K562 (cell line): ENCODE data around the gene GRB10.

Source experiments
- CREB1 ChIP-seq, 2 experiments: sonication (generic) in 1 of 2; formaldehyde crosslinking in 1 of 2; IDR thresholded peaks; 2 replicates each; pipeline versions ENCODE4 v1.6.1 to v1.8.0; 2012 to 2022; ENCODE audit warnings: inconsistent platforms in 1 of 2, mild to moderate bottlenecking in 1 of 2, missing genetic modification reagents in 1 of 2, moderate library complexity in 1 of 2
- FIP1L1 ChIP-seq: fragments of 200-400 bp; formaldehyde crosslinking; IDR thresholded peaks from 2 replicates; pipeline ENCODE4 v1.6.1; 2018; ENCODE audit warnings: mild to moderate bottlenecking, low read depth, low read length; ENCODE audit not compliant: poor library complexity, severe bottlenecking
- JUND ChIP-seq, 2 experiments: IDR thresholded peaks; 2 replicates in 1 of 2; 3 replicates in 1 of 2; pipeline ENCODE4 v1.6.1; 2011; ENCODE audit warnings: borderline replicate concordance in 2 of 2, low read depth in 2 of 2, low read length in 2 of 2, improper control_type of control experiment in 1 of 2, missing biosample characterization in 1 of 2, missing genetic modification characterization in 1 of 2, missing genetic modification reagents in 1 of 2
- LARP7 ChIP-seq: fragments of 450-650 bp; IDR thresholded peaks from 2 replicates; pipeline ENCODE4 v1.6.1; 2016
- MTA3 ChIP-seq: fragments of 450-650 bp; formaldehyde crosslinking; IDR thresholded peaks from 2 replicates; pipeline ENCODE4 v1.6.1; 2017; ENCODE audit warnings: mild to moderate bottlenecking, borderline replicate concordance
- POLR2G ChIP-seq: fragments of 200-400 bp; formaldehyde crosslinking; IDR thresholded peaks from 2 replicates; pipeline ENCODE4 v1.6.1; 2017; ENCODE audit warnings: low read depth, mild to moderate bottlenecking, antibody characterized with exemption, low read length, moderate library complexity
- SMC3 ChIP-seq: conservative IDR thresholded peaks from 2 replicates; pipeline ENCODE4 v1.6.1; 2011; ENCODE audit warnings: low read depth, low read length, improper control_type of control experiment; ENCODE audit not compliant: insufficient read depth
- SNIP1 ChIP-seq: fragments of 450-650 bp; IDR thresholded peaks from 2 replicates; pipeline ENCODE4 v1.7.1; 2017; ENCODE audit warnings: low read depth, mild to moderate bottlenecking
- ZBTB17 ChIP-seq: fragments of 450-650 bp; formaldehyde crosslinking; IDR thresholded peaks from 2 replicates; pipeline ENCODE4 v1.4.0; 2020; ENCODE audit warnings: mild to moderate bottlenecking
- ZNF121 ChIP-seq: sonication (generic); formaldehyde crosslinking; conservative IDR thresholded peaks from 2 replicates; pipeline ENCODE4 v1.8.0; 2022; ENCODE audit warnings: missing genetic modification reagents
- ZNF217 ChIP-seq: sonication (generic); formaldehyde crosslinking; IDR thresholded peaks from 2 replicates; pipeline ENCODE4 v1.8.0; 2022; ENCODE audit warnings: mild to moderate bottlenecking, missing genetic modification reagents
- ZNF253 ChIP-seq: fragments of 250-450 bp; sonication (Bioruptor Pico); conservative IDR thresholded peaks from 2 replicates; pipeline ENCODE4 v1.6.1; 2021; ENCODE audit warnings: mild to moderate bottlenecking
- TF ChIP-seq, protein P1 (sequence below), 3 experiments: IDR thresholded peaks in 2 of 3; conservative IDR thresholded peaks in 1 of 3; 2 replicates each; pipeline ENCODE4 v1.5.1; 2011 to 2012; ENCODE audit warnings: low read length in 3 of 3, mild to moderate bottlenecking in 3 of 3, control low read depth in 2 of 3, improper control_type of control experiment in 1 of 3, inconsistent platforms in 1 of 3, low read depth in 1 of 3, mixed read lengths in 1 of 3, moderate library complexity in 1 of 3; ENCODE audit not compliant: insufficient read depth in 2 of 3
- TF ChIP-seq, protein P2 (sequence below): fragments of 150-350 bp; IDR thresholded peaks from 2 replicates; pipeline ENCODE4 v1.6.1; 2014; ENCODE audit warnings: low read depth, mild to moderate bottlenecking, low read length, borderline replicate concordance

DNA sequence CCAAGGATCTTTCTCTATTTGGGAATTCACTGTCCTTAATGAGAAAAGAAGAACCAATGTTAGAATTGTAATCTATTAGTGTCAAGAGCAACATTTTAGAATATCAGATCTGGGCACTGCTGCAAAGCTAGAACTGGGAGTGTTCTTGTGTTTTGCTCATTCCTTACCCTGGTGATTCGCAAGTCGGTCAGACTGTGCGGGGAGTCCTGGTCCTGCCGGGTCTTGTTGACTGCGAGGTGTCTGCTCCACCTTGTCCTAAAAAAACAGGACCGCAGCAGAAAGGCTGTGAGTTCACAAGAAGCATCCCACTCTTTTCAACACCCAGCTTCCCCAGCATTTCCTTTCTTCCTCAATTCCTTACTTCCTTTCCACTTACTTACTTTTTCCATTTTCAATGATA, 79.0 kb downstream of the GRB10 start:
- TF ChIP-seq LARP7 (no peak), POLR2G (no peak), SNIP1 (no peak), MTA3 (no peak), SMC3 (no peak), ZBTB17 (CRISPR knock-in tag) (no peak), JUND (IDR thresholded peaks at IDR 0.05; ENCODE audit: borderline replicate concordance, low read depth, low read length) (no peak), JUND (tag; IDR thresholded peaks at IDR 0.05; ENCODE audit: borderline replicate concordance, low read depth, low read length) (no peak), ZNF121 (CRISPR knock-in tag) (no peak), ZNF217 (CRISPR knock-in tag) (no peak), CREB1 (IDR thresholded peaks at IDR 0.05) (no peak), CREB1 (CRISPR knock-in tag; IDR thresholded peaks at IDR 0.05) (no peak), ZNF253 (CRISPR knock-in tag) (no peak), FIP1L1 (no peak)
- TF ChIP-seq, protein P1, sequence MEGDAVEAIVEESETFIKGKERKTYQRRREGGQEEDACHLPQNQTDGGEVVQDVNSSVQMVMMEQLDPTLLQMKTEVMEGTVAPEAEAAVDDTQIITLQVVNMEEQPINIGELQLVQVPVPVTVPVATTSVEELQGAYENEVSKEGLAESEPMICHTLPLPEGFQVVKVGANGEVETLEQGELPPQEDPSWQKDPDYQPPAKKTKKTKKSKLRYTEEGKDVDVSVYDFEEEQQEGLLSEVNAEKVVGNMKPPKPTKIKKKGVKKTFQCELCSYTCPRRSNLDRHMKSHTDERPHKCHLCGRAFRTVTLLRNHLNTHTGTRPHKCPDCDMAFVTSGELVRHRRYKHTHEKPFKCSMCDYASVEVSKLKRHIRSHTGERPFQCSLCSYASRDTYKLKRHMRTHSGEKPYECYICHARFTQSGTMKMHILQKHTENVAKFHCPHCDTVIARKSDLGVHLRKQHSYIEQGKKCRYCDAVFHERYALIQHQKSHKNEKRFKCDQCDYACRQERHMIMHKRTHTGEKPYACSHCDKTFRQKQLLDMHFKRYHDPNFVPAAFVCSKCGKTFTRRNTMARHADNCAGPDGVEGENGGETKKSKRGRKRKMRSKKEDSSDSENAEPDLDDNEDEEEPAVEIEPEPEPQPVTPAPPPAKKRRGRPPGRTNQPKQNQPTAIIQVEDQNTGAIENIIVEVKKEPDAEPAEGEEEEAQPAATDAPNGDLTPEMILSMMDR (IDR thresholded peaks at IDR 0.05 in 2 of 3, conservative IDR thresholded peaks at IDR 0.05 in 1 of 3; ENCODE audit: insufficient read depth in 2 of 3, low read depth in 1 of 3, low read length in 3 of 3), result no peak
- TF ChIP-seq, protein P2, sequence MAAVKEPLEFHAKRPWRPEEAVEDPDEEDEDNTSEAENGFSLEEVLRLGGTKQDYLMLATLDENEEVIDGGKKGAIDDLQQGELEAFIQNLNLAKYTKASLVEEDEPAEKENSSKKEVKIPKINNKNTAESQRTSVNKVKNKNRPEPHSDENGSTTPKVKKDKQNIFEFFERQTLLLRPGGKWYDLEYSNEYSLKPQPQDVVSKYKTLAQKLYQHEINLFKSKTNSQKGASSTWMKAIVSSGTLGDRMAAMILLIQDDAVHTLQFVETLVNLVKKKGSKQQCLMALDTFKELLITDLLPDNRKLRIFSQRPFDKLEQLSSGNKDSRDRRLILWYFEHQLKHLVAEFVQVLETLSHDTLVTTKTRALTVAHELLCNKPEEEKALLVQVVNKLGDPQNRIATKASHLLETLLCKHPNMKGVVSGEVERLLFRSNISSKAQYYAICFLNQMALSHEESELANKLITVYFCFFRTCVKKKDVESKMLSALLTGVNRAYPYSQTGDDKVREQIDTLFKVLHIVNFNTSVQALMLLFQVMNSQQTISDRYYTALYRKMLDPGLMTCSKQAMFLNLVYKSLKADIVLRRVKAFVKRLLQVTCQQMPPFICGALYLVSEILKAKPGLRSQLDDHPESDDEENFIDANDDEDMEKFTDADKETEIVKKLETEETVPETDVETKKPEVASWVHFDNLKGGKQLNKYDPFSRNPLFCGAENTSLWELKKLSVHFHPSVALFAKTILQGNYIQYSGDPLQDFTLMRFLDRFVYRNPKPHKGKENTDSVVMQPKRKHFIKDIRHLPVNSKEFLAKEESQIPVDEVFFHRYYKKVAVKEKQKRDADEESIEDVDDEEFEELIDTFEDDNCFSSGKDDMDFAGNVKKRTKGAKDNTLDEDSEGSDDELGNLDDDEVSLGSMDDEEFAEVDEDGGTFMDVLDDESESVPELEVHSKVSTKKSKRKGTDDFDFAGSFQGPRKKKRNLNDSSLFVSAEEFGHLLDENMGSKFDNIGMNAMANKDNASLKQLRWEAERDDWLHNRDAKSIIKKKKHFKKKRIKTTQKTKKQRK, result no peak
